Muscle of leg (tissue), 11 donors: ENCODE data around the gene TSPEAR. TPM values are rescaled to one million over a fixed set of nuclear protein-coding genes. Genes with fewer than 3 reads are reported as not detected.
A peak's percentile ranks its signal among the peaks of the same experiment; 100 is the strongest.
"Not testable (repeated sequence)": the region's sequence is repeated elsewhere in the genome, so short reads cannot be mapped to it uniquely, and the experiment has no call there.

Source experiments
- DNase-seq: peaks from one replicate; pipeline ENCODE4 v3.0.0; 2013
- H3K27ac ChIP-seq: one replicate; pipeline ENCODE4 v1.5.1; 2013; ENCODE audit warnings: mild to moderate bottlenecking, low read length, control low read depth
- H3K27me3 ChIP-seq: one replicate; pipeline ENCODE4 v1.6.1; 2013; ENCODE audit warnings: low read length; ENCODE audit not compliant: control insufficient read depth, insufficient read depth
- H3K36me3 ChIP-seq: one replicate; pipeline ENCODE4 v1.6.1; 2013; ENCODE audit warnings: low read length; ENCODE audit not compliant: control insufficient read depth, insufficient read depth
- H3K4me1 ChIP-seq: one replicate; pipeline ENCODE4 v1.6.1; 2013; ENCODE audit warnings: low read length; ENCODE audit not compliant: control insufficient read depth, insufficient read depth
- H3K4me3 ChIP-seq: one replicate; pipeline ENCODE4 v1.5.1; 2013; ENCODE audit warnings: low read length, control low read depth
- H3K9me3 ChIP-seq: replicated peaks from 2 replicates; pipeline ENCODE4 v1.6.1; 2013; ENCODE audit warnings: low read depth, low read length; ENCODE audit not compliant: control insufficient read depth
- WGBS: methylation state at CpG from one replicate; pipeline ENCODE4 v1.1.5; 2013; ENCODE audit warnings: missing lambda C conversion rate; ENCODE audit not compliant: insufficient coverage; 5-methylcytosine and 5-hydroxymethylcytosine counted together
- polyA plus RNA-seq, 8 donors: library from polyadenylated mRNA; unstranded; fragments of 120-200 nt; gene quantifications; one replicate each; pipeline versions ENCODE4 v1.2.1 to v1.2.3, GENCODE V29; 2013; ENCODE audit warnings: inconsistent platforms in 1 of 8, low replicate concordance in 1 of 8; ENCODE audit not compliant: insufficient read length in 8 of 8, insufficient read depth in 1 of 8
- total RNA-seq: library from RNA; stranded (reverse); fragments of 120-200 nt; gene quantifications from one replicate; pipeline ENCODE4 v1.2.4, GENCODE V29; 2013

Gene TSPEAR
- total and polyA plus RNA-seq, 9 donors, result 0.04 to 1.5 (median 0.10) TPM; not detected in 2

- no peaks in the 10 kb centered on the region for H3K4me1 ChIP-seq
- WGBS, result 75% methylated on average over 14 of the region's 17 CpGs
- H3K36me3 ChIP-seq, result no peaks in the 10 kb centered on the region
- H3K9me3 ChIP-seq, result peaks cover 3% of the 10 kb centered on the region
- DNase-seq, result no peak
- no peak overlapping the region for H3K4me3 ChIP-seq
- no peak overlapping the region for H3K27ac ChIP-seq
- H3K27me3 ChIP-seq, result peaks cover 7% of the 10 kb centered on the region
These were observed 57.5 kb downstream of the TSPEAR start for GRCh38 chr21:44653656-44654575.

DNA sequence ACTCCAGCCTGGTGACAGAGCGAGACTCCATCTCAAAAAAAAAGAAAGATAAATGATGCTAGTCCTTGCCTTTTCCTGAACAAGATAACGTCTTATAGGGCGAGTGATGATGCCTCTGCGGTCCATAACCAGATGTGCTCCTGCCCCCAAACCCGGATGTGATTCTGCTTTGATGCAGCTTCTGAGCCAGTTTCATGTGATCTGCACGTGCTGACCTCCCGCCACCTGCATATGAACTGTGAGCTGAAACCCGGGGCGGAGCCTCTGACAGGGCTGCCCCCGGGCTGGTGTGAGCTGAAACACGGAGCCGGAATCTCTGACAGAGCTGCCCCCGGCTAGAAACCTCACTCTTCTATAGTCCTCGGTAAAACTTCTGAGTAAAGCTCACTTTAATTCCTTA, 58.2 kb downstream of the TSPEAR start:
- peaks cover 6% of the 10 kb centered on the region for H3K27me3 ChIP-seq
- no peaks in the 10 kb centered on the region for H3K36me3 ChIP-seq
- 53% methylated on average over 9 of the region's 14 CpGs for WGBS
- no peaks in the 10 kb centered on the region for H3K4me1 ChIP-seq
- no peak overlapping the region for H3K4me3 ChIP-seq
- DNase-seq, result no peak
- H3K27ac ChIP-seq, result no peak overlapping the region
- peaks cover 3% of the 10 kb centered on the region for H3K9me3 ChIP-seq

GRCh38 chr21:44650973-44651675, 60.2 kb downstream of the TSPEAR start:
- Histone ChIP-seq H3K27ac (no peak overlapping the region), H3K9me3 (peaks cover under 1% of the 10 kb centered on the region), H3K4me1 (peaks cover 2% of the 10 kb centered on the region), H3K4me3 (no peak overlapping the region), H3K36me3 (no peaks in the 10 kb centered on the region), H3K27me3 (peaks cover 6% of the 10 kb centered on the region)
- 79% methylated on average over 6 of the region's 12 CpGs for WGBS
- DNase-seq, result no peak

DNA sequence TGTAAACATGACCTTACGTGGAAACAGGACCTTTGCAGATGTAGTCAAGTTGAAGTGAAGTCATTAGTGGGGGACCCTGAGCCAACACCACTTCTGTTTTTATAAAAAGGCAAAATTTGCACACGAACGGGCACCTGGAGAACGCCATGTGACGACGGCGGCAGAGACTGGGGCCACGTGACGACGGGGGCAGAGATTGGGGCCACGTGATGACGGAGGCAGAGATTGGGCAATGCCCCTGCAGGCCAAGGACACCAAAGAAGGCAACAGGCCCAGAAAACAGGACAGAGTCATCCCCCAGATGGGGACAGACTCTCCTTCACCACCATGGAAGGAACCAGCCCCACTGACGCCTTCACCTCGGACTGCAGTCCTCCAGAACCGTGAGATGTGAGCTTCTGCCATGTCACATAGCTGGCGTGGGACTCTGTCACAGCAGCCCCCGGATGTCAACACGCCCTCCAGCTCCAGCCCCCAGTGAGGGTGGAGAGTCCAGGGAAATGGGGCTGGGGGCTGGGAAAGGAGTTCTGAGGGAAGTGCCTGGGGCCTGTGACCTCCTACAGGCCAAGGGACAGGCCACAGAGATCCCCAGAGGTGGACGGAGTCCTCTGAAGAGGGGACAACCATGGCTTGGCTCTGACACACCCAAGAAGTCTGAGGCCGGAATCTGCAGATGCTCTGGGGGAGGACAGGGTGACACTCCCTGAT, 61.0 kb downstream of the TSPEAR start:
- no peak overlapping the region for H3K27ac ChIP-seq
- no peaks in the 10 kb centered on the region for H3K9me3 ChIP-seq
- H3K4me1 ChIP-seq, result peaks cover 2% of the 10 kb centered on the region
- H3K36me3 ChIP-seq, result no peaks in the 10 kb centered on the region
- WGBS, result 90% methylated on average over 15 of the region's 20 CpGs
- H3K27me3 ChIP-seq, result peaks cover 6% of the 10 kb centered on the region
- no peak for DNase-seq
- no peak overlapping the region for H3K4me3 ChIP-seq

GRCh38 chr21:44649521-44650100, 61.8 kb downstream of the TSPEAR start:
- Histone ChIP-seq H3K27me3 (peaks cover 6% of the 10 kb centered on the region), H3K9me3 (no peaks in the 10 kb centered on the region), H3K4me1 (peaks cover 2% of the 10 kb centered on the region), H3K4me3 (no peak overlapping the region), H3K27ac (no peak overlapping the region), H3K36me3 (no peaks in the 10 kb centered on the region)
- 63% methylated on average over 16 of the region's 18 CpGs for WGBS
- peak; percentile 18 for DNase-seq

GRCh38 chr21:44648557-44649311, 62.6 kb downstream of the TSPEAR start:
- Histone ChIP-seq H3K4me3 (no peak overlapping the region), H3K36me3 (no peaks in the 10 kb centered on the region), H3K9me3 (peaks cover 8% of the 10 kb centered on the region), H3K27me3 (no peaks in the 10 kb centered on the region), H3K27ac (no peak overlapping the region), H3K4me1 (peaks cover 2% of the 10 kb centered on the region)
- WGBS, result 66% methylated on average over 30 of the region's 33 CpGs
- DNase-seq, result no peak

GRCh38 chr21:44647222-44647552, 64.2 kb downstream of the TSPEAR start:
- Histone ChIP-seq H3K27ac (no peak overlapping the region), H3K4me3 (no peak overlapping the region), H3K4me1 (peaks cover 2% of the 10 kb centered on the region), H3K36me3 (no peaks in the 10 kb centered on the region), H3K9me3 (peaks cover 9% of the 10 kb centered on the region), H3K27me3 (no peaks in the 10 kb centered on the region)
- DNase-seq, result peak; percentile 19
- 38% methylated on average over 7 of the region's 8 CpGs for WGBS

DNA sequence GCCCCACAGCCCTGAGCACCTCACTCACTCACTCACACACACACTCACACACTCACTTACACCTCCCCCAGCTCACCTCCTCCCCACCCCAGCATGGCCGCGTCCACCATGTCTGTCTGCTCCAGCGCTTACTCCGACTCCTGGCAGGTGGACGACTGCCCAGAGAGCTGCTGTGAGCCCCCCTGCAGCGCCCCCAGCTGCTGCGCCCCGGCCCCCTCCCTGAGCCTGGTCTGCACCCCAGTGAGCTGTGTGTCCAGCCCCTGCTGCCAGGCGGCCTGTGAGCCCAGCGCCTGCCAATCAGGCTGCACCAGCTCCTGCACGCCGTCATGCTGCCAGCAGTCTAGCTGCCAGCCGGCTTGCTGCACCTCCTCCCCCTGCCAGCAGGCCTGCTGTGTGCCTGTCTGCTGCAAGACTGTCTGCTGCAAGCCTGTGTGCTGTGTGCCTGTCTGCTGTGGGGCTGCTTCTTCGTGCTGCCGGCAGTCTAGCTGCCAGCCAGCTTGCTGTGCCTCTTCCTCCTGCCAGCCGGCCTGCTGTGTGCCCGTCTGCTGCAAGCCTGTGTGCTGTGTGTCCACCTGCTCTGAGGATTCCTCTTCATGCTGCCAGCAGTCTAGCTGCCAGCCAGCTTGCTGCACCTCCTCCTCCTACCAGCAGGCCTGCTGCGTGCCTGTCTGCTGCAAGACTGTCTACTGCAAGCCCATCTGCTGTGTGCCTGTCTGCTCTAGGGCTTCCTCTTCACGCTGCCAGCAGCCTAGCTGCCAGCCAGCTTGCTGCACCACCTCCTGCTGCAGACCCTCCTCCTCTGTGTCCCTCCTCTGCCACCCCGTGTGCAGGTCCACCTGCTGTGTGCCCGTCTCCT, 64.8 kb downstream of the TSPEAR start, which contains the start of gene KRTAP10-11:
TSS of gene KRTAP10-11 (plus strand) at position 49 of the 856 bp plus-strand sequence. CDS start at position 94, 45 bp downstream.
- H3K9me3 ChIP-seq, H3K27ac ChIP-seq: not testable (repeated sequence)

DNA sequence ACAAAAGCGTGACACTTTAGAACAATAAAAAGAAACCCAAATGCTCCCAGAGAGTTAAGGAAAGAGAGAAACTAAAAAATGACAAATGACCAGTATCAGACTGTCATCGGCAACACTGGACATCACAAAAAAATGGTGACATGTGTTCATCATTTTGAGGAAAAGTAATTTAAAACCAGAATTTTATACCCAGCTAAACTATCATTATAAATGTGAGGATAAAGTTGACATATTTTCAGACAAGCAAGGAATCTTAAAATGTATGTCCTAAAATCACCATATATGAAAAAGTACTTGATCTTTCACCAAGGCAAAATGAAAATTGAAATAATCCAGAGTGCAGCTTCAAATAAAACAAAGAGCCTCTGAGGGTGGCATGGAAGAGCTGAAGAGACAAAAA, 66.5 kb downstream of the TSPEAR start:
- no peak overlapping the region for H3K4me3 ChIP-seq
- no peak overlapping the region for H3K27ac ChIP-seq
- no peaks in the 10 kb centered on the region for H3K36me3 ChIP-seq
- peaks cover 9% of the 10 kb centered on the region for H3K9me3 ChIP-seq
- no peak for DNase-seq
- WGBS, result no CpG with 5 or more reads among the region's 2 CpGs
- no peaks in the 10 kb centered on the region for H3K27me3 ChIP-seq
- peaks cover 2% of the 10 kb centered on the region for H3K4me1 ChIP-seq

More for the DNA sequence above, 64.8 kb downstream of the TSPEAR start, which contains the start of gene KRTAP10-11:
- not testable (repeated sequence) for H3K27me3 ChIP-seq, H3K36me3 ChIP-seq, H3K4me1 ChIP-seq, H3K4me3 ChIP-seq, DNase-seq
- WGBS, result 75% methylated on average over 21 of the region's 21 CpGs
